ENCODE measurements around the gene FLCN.

Gene FLCN

GRCh38 chr17:17215575-17215974, 21.4 kb downstream of the FLCN start:
- peaks cover 39% of the 10 kb centered on the region for H3K36me3 ChIP-seq (ENCODE audit: insufficient read depth, low read length)

GRCh38 chr17:17214646-17215436, 22.1 kb downstream of the FLCN start:
- Histone ChIP-seq H3K9ac (ENCODE audit: low read length) (no peak overlapping the region), H3K9me2 (ENCODE audit: low read depth, low read length) (no peaks in the 10 kb centered on the region), H3K36me3 (ENCODE audit: insufficient read depth, low read length) (peaks cover 39% of the 10 kb centered on the region), H3K9me3 (ENCODE audit: low read length) (no peaks in the 10 kb centered on the region), H3K27me3 (ENCODE audit: insufficient read depth, low read length) (no peaks in the 10 kb centered on the region), H3K79me2 (ENCODE audit: insufficient read depth, low read length) (no peaks in the 10 kb centered on the region), H3K4me1 (ENCODE audit: insufficient read depth, low read length, severe bottlenecking) (no peaks in the 10 kb centered on the region), H3K4me3 (ENCODE audit: low read depth, low read length, poor library complexity, severe bottlenecking) (no peak overlapping the region), H3F3A (ENCODE audit: insufficient read depth, low read length) (no peaks in the 10 kb centered on the region), H3K4me2 (ENCODE audit: low read length) (no peak overlapping the region), H3K27ac (ENCODE audit: low read depth, low read length, poor library complexity, severe bottlenecking) (no peak overlapping the region), H2AFZ (ENCODE audit: low read length) (no peak overlapping the region), H4K20me1 (ENCODE audit: insufficient read depth, low read length) (no peaks in the 10 kb centered on the region)
- no peak for TF ChIP-seq CTCF (IDR thresholded peaks at IDR 0.05; ENCODE audit: low read length)
- TF ChIP-seq EZH2 (IDR thresholded peaks at IDR 0.05; ENCODE audit: borderline replicate concordance, low read length) = no peak

More at GRCh38 chr17:17215575-17215974, 21.4 kb downstream of the FLCN start:
- Histone ChIP-seq H3K4me3 (ENCODE audit: low read depth, low read length, poor library complexity, severe bottlenecking) (no peak overlapping the region), H3K9ac (ENCODE audit: low read length) (no peak overlapping the region), H3K4me2 (ENCODE audit: low read length) (no peak overlapping the region), H3K9me3 (ENCODE audit: low read length) (no peaks in the 10 kb centered on the region), H3K9me2 (ENCODE audit: low read depth, low read length) (no peaks in the 10 kb centered on the region), H3K27ac (ENCODE audit: low read depth, low read length, poor library complexity, severe bottlenecking) (no peak overlapping the region), H3K27me3 (ENCODE audit: insufficient read depth, low read length) (no peaks in the 10 kb centered on the region), H3K4me1 (ENCODE audit: insufficient read depth, low read length, severe bottlenecking) (no peaks in the 10 kb centered on the region), H4K20me1 (ENCODE audit: insufficient read depth, low read length) (no peaks in the 10 kb centered on the region), H2AFZ (ENCODE audit: low read length) (no peak overlapping the region), H3K79me2 (ENCODE audit: insufficient read depth, low read length) (no peaks in the 10 kb centered on the region), H3F3A (ENCODE audit: insufficient read depth, low read length) (no peaks in the 10 kb centered on the region)
- TF ChIP-seq CTCF (IDR thresholded peaks at IDR 0.05; ENCODE audit: low read length) = no peak

- Histone ChIP-seq H2AFZ (ENCODE audit: low read length) (no peak overlapping the region), H4K20me1 (ENCODE audit: insufficient read depth, low read length) (no peaks in the 10 kb centered on the region), H3K79me2 (ENCODE audit: insufficient read depth, low read length) (no peaks in the 10 kb centered on the region), H3K4me3 (ENCODE audit: low read depth, low read length, poor library complexity, severe bottlenecking) (no peak overlapping the region), H3K4me1 (ENCODE audit: insufficient read depth, low read length, severe bottlenecking) (no peaks in the 10 kb centered on the region), H3K36me3 (ENCODE audit: insufficient read depth, low read length) (peaks cover 36% of the 10 kb centered on the region), H3F3A (ENCODE audit: insufficient read depth, low read length) (no peaks in the 10 kb centered on the region), H3K27ac (ENCODE audit: low read depth, low read length, poor library complexity, severe bottlenecking) (no peak overlapping the region), H3K9me2 (ENCODE audit: low read depth, low read length) (no peaks in the 10 kb centered on the region), H3K9ac (ENCODE audit: low read length) (no peak overlapping the region), H3K9me3 (ENCODE audit: low read length) (no peaks in the 10 kb centered on the region), H3K27me3 (ENCODE audit: insufficient read depth, low read length) (no peaks in the 10 kb centered on the region), H3K4me2 (ENCODE audit: low read length) (no peak overlapping the region)
- TF ChIP-seq EZH2 (IDR thresholded peaks at IDR 0.05; ENCODE audit: borderline replicate concordance, low read length) = no peak
- no peak for TF ChIP-seq CTCF (IDR thresholded peaks at IDR 0.05; ENCODE audit: low read length)
Observed at GRCh38 chr17:17213775-17214174, 23.2 kb downstream of the FLCN start.

Data from OCI-LY1 (cell line).